ENCODE measurements around the gene ARFGAP2.

The ARFGAP2 gene

GRCh38 chr11:47176328-47177228 is at the start of gene ARFGAP2:
Gene ARFGAP2 (minus strand): TSS chr11:47176879. CDS start chr11:47176853, 26 bp downstream.
- peak within 1 kb of the TSS; percentile 87 for H3K4me3 ChIP-seq (ENCODE audit: low read depth, low read length)
- DNase-seq (ENCODE audit: low read depth) = peak; percentile 98
- no peak for TF ChIP-seq CTCF (IDR thresholded peaks at IDR 0.05; ENCODE audit: insufficient read depth, low read depth, low read length, missing control alignments)

- TF ChIP-seq CTCF (IDR thresholded peaks at IDR 0.05; ENCODE audit: insufficient read depth, low read depth, low read length, missing control alignments) = no peak
- no peak overlapping the region for H3K4me3 ChIP-seq (ENCODE audit: low read depth, low read length)
- DNase-seq (ENCODE audit: low read depth) = peak; percentile 67
Observed at GRCh38 chr11:47225552-47226400, 49.1 kb upstream of the ARFGAP2 start.

GRCh38 chr11:47222696-47223095 is 46.0 kb upstream of the ARFGAP2 start:
- no peak for TF ChIP-seq CTCF (IDR thresholded peaks at IDR 0.05; ENCODE audit: insufficient read depth, low read depth, low read length, missing control alignments)
- no peak for DNase-seq (ENCODE audit: low read depth)
- H3K4me3 ChIP-seq (ENCODE audit: low read depth, low read length) = no peak overlapping the region

- DNase-seq (ENCODE audit: low read depth) = no peak
- no peak overlapping the region for H3K4me3 ChIP-seq (ENCODE audit: low read depth, low read length)
- TF ChIP-seq CTCF (IDR thresholded peaks at IDR 0.05; ENCODE audit: insufficient read depth, low read depth, low read length, missing control alignments) = no peak
Observed at GRCh38 chr11:47220401-47220821, 43.7 kb upstream of the ARFGAP2 start.

GRCh38 chr11:47216121-47216798 is 39.6 kb upstream of the ARFGAP2 start:
- DNase-seq (ENCODE audit: low read depth) = peak; percentile 75
- no peak for TF ChIP-seq CTCF (IDR thresholded peaks at IDR 0.05; ENCODE audit: insufficient read depth, low read depth, low read length, missing control alignments)
- peak overlapping the region; percentile 77 for H3K4me3 ChIP-seq (ENCODE audit: low read depth, low read length)

GRCh38 chr11:47215366-47215910 is 38.8 kb upstream of the ARFGAP2 start:
- no peak for TF ChIP-seq CTCF (IDR thresholded peaks at IDR 0.05; ENCODE audit: insufficient read depth, low read depth, low read length, missing control alignments)
- peak overlapping the region; percentile 77 for H3K4me3 ChIP-seq (ENCODE audit: low read depth, low read length)
- DNase-seq (ENCODE audit: low read depth) = peak; percentile 45
